DOHH2 (cell line): ENCODE measurements around the gene B9D2.

Experiments used
- EZH2phosphoT487 ChIP-seq: fragments of 200-600 bp; sonication (generic); IDR thresholded peaks from 2 replicates; pipeline ENCODE4 v1.6.1; 2017; ENCODE audit warnings: borderline replicate concordance, mild to moderate bottlenecking, antibody characterized with exemption, low read length, moderate library complexity, mixed read lengths
- TF ChIP-seq, protein P1 (sequence below): fragments of 200-600 bp; sonication (generic); IDR thresholded peaks from one replicate; pipeline ENCODE4 v1.5.1; 2014; ENCODE audit warnings: antibody characterized with exemption, mild to moderate bottlenecking, low read depth, low read length; ENCODE audit not compliant: poor library complexity, severe bottlenecking

DNA sequence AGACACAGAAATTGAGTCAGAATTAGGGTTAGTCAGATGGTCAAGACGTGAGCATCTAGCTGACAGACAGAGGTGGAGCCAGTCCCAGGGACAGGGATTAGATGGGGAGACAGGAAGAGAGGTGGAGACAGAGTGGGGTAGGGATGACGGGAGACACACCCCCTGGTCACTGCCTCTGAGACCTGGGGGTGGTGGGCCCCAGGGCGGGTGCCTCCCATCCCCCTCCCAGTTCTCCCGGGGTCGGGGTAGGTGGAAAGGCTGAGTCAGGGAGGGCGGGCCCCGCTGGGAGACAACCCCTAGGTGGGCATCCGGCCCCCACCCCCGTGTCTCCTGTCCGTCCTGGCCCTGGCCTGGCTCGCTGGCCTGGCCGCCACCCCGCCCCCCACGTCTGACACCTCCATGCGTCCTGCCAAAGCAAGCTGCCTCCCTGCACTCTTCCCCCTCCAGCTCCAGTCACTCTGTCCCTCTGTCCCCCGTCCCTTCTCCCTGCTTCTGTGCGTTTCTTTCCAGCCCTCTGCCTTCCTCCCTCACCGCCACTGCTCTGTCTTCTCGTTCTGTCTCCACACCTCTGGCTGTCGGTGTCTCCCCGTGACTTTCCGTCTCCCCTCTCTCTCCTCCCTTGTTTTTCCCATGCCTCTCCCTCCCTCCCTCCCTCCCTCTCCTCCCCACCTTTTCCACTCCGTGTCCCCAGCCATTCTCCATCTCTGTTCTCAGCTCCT is 38.9 kb downstream of the B9D2 start:
- TF ChIP-seq, protein P1, sequence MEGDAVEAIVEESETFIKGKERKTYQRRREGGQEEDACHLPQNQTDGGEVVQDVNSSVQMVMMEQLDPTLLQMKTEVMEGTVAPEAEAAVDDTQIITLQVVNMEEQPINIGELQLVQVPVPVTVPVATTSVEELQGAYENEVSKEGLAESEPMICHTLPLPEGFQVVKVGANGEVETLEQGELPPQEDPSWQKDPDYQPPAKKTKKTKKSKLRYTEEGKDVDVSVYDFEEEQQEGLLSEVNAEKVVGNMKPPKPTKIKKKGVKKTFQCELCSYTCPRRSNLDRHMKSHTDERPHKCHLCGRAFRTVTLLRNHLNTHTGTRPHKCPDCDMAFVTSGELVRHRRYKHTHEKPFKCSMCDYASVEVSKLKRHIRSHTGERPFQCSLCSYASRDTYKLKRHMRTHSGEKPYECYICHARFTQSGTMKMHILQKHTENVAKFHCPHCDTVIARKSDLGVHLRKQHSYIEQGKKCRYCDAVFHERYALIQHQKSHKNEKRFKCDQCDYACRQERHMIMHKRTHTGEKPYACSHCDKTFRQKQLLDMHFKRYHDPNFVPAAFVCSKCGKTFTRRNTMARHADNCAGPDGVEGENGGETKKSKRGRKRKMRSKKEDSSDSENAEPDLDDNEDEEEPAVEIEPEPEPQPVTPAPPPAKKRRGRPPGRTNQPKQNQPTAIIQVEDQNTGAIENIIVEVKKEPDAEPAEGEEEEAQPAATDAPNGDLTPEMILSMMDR = no peak
- no peak for TF ChIP-seq EZH2phosphoT487
